GM21529 (cell line): Measurements from ENCODE around the gene MYL6B.

Source experiments
- ATAC-seq: cut with Tn5 transposase; IDR thresholded peaks from one replicate; pipeline ENCODE4 v1.9.1; 2021; ENCODE audit not compliant: unreplicated experiment

The MYL6B gene

DNA sequence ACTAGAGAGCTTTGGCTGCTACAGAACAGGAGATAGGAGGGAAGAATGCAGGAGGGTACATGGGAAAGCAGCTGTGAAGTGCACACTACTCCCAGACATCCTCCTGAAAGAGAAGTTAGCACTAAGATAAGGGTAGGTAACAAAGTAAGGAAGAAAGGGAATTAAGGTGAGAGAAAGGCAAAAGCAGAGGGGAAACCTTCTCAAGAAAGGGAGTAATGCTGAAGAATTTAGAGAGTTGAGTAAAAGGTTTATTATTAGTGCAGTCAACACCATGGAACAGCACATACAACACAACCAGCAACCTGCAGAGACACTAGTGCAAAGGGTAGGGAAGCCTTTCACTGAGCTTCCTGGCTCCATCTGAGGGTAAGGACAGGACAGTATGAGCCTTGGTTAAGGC, 51.9 kb downstream of the MYL6B start:
- no peak for ATAC-seq

DNA sequence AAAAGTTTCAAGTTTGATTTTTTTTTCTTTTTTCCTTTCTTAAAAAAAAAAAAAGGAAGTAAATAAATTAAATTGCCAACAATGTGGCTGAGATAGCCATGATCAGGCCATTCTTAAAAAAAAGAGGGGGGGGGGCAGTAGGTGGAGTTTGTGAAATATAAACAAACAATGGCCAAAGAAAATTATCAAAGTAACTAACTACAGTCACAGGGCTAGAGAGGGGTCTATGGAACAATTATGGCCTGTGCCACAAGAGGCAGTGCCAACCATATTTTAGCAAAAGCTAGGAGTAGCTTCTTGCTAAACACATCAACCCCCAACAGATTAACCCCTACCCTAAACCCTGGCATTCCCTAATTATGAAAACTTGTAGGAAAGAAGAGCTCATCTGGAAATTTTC, 53.1 kb downstream of the MYL6B start:
- ATAC-seq, result no peak

- ATAC-seq, result no peak
Observed at GRCh38 chr12:56206452-56207166, 54.2 kb downstream of the MYL6B start.
